GM12875 (cell line): ENCODE data around the gene DNAJC10.
A peak's percentile ranks its signal among the peaks of the same experiment; 100 is the strongest.
"Not testable (repeated sequence)": the region's sequence is repeated elsewhere in the genome, so short reads cannot be mapped to it uniquely, and the experiment has no call there.

Experiments used
- H3K4me3 ChIP-seq: one replicate; pipeline ENCODE4 v1.5.1; 2011; ENCODE audit warnings: low read depth, low read length, control low read depth
- TF ChIP-seq, protein P1 (sequence below): IDR thresholded peaks from 2 replicates; pipeline ENCODE4 v1.5.1; 2011; ENCODE audit warnings: low read depth, mild to moderate bottlenecking, control low read depth, inconsistent platforms, low read length, moderate library complexity, borderline replicate concordance; ENCODE audit not compliant: insufficient read depth

Gene DNAJC10

DNA sequence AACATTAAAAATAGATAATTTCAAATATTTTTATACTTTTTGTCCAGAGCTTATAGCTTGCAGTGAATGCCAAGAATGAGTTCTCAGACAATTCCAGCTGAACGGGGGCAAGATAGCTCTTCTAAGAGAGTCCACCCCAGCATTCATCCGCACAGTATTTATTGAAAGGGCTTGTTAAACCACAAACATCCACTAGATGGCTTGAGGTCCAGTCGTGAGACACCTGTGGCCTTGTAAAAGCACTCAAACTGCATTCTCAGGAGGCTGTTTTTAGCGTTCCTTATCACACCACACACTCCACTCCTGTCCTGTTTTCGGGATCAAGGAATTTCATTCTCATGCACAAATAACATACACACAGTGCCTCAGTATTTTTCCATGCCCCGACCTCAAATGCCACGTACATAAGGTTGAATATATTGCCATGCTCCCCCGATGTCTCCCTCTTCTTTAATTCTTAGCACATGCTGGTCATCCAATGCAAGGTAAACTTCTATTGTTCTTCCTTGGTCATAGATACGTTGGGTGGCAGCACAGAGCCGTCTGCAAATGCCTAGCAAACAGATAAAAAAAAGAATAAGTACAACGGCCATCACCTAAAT, 47.4 kb downstream of the DNAJC10 start:
- TF ChIP-seq, protein P1, sequence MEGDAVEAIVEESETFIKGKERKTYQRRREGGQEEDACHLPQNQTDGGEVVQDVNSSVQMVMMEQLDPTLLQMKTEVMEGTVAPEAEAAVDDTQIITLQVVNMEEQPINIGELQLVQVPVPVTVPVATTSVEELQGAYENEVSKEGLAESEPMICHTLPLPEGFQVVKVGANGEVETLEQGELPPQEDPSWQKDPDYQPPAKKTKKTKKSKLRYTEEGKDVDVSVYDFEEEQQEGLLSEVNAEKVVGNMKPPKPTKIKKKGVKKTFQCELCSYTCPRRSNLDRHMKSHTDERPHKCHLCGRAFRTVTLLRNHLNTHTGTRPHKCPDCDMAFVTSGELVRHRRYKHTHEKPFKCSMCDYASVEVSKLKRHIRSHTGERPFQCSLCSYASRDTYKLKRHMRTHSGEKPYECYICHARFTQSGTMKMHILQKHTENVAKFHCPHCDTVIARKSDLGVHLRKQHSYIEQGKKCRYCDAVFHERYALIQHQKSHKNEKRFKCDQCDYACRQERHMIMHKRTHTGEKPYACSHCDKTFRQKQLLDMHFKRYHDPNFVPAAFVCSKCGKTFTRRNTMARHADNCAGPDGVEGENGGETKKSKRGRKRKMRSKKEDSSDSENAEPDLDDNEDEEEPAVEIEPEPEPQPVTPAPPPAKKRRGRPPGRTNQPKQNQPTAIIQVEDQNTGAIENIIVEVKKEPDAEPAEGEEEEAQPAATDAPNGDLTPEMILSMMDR = peak; percentile 55; the same call in 1 of the 2 replicates
- H3K4me3 ChIP-seq = no peak overlapping the region

- no peak overlapping the region for H3K4me3 ChIP-seq
- TF ChIP-seq, protein P1 = no peak
Measured at GRCh38 chr2:182766626-182767025, 50.6 kb downstream of the DNAJC10 start.

- H3K4me3 ChIP-seq = no peak overlapping the region
- TF ChIP-seq, protein P1 = peak; percentile 56; the same call in 1 of the 2 replicates
Measured at GRCh38 chr2:182767578-182767977, 51.5 kb downstream of the DNAJC10 start.

DNA sequence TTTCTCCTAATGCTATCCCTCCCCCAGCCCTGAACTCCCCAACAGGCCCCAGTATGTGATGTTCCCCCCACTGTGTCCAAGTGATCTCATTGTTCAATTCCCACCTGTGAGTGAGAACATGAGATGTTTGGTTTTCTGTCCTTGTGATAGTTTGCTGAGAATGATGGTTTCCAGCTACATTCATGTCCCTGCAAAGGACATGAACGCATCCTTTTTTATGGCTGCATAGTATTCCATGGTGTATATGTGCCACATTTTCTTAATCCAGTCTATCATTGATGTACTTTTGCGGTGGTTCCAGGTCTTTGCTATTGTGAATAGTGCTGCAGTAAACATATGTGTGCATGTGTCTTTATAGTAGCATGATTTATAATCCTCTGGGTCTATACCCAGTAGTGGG, 52.9 kb downstream of the DNAJC10 start:
- not testable (repeated sequence) for H3K4me3 ChIP-seq

DNA sequence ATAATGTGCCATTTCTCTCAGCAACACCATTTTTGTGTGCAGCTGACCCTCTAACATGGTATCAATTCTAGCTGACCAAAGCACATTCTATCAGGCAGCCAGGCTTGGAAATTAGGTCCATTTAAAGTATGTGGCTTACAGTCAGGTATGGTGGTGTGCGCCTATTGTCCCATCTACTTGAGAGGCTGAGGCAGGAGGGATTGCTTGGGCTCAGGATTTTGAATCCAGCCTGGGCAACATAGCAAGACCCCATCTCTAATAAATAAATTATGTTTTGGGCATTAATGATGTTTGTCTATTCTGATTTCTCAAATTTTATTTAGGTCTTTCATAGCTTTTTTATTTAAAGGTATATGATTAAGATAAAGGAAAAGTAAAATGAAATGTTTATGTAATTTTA, 63.3 kb downstream of the DNAJC10 start:
- TF ChIP-seq, protein P1 = no peak
- no peak overlapping the region for H3K4me3 ChIP-seq

GRCh38 chr2:182781099-182781498, 65.0 kb downstream of the DNAJC10 start:
- not testable (repeated sequence) for H3K4me3 ChIP-seq

- H3K4me3 ChIP-seq = not testable (repeated sequence)
Measured at GRCh38 chr2:182782686-182783085, 66.6 kb downstream of the DNAJC10 start.

DNA sequence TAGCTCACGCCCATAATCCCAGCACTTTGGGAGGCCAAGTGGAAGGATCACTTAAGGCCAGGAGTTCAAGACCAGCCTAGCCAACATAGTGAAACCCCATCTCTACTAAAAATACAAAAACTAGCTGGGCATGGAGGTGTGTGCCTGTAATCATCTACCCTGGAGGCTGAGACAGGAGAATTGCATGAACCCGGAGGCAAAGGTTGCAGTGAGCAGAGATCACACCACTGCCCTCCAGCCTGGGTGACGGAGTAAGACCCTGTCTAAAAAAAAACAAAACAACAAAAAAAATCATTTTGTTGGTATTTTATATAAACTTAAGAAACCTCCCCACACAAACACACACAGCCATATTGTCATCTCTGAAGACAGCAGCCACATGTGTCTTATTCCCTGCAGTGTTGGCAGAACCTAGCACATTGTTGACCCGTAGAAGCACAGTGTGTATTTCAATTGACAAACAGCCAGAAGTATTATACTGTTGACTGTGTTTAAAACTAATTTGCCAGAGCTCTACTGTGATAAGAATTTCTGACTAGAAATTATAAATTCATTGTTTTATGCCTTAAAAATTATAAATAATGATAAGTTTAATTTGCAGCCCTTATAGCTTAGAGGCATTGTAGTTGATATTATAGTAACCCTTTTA, 68.1 kb downstream of the DNAJC10 start:
- TF ChIP-seq, protein P1 = no peak
- H3K4me3 ChIP-seq = no peak overlapping the region

DNA sequence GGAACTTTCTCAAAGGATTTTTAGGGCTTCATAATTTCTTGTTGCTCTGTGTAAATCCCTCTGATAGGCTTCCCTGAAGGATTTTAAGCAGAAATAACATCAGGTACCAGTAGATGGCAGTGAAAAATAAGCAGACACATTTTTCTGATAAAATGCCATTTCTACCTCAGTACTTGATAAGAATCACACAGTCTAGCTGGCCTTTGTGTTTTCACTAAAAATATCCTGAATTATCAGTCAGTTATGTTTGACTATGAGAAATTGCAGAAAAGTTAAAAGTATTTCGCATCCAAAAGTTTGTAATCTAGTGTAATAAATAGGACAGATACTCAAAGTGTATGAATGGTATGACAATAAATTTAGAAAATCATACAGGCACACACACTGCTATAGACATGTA, 68.7 kb downstream of the DNAJC10 start:
- H3K4me3 ChIP-seq = no peak overlapping the region
- TF ChIP-seq, protein P1 = peak; percentile 30; the same call in 1 of the 2 replicates
